Right lung (tissue), 5 donors: Measurements from ENCODE around the gene NOTO. TPM values are rescaled to one million over a fixed set of nuclear protein-coding genes. Genes with fewer than 3 reads are reported as not detected.

Experiments used
- DNase-seq, 2 donors: peaks; one replicate each; pipeline ENCODE4 v3.0.0-alpha.2; 2013
- polyA plus RNA-seq, 5 donors: library from polyadenylated mRNA; unstranded; fragments of 120-200 nt; gene quantifications; one replicate each; pipeline versions ENCODE4 v1.2.1 to v1.2.3, GENCODE V29; 2013; ENCODE audit warnings: inconsistent platforms in 1 of 5, low replicate concordance in 1 of 5; ENCODE audit not compliant: insufficient read length in 5 of 5, insufficient read depth in 1 of 5

NOTO gene
- polyA plus RNA-seq, 5 donors: 0.08 to 0.18 (median 0.13) TPM

DNA sequence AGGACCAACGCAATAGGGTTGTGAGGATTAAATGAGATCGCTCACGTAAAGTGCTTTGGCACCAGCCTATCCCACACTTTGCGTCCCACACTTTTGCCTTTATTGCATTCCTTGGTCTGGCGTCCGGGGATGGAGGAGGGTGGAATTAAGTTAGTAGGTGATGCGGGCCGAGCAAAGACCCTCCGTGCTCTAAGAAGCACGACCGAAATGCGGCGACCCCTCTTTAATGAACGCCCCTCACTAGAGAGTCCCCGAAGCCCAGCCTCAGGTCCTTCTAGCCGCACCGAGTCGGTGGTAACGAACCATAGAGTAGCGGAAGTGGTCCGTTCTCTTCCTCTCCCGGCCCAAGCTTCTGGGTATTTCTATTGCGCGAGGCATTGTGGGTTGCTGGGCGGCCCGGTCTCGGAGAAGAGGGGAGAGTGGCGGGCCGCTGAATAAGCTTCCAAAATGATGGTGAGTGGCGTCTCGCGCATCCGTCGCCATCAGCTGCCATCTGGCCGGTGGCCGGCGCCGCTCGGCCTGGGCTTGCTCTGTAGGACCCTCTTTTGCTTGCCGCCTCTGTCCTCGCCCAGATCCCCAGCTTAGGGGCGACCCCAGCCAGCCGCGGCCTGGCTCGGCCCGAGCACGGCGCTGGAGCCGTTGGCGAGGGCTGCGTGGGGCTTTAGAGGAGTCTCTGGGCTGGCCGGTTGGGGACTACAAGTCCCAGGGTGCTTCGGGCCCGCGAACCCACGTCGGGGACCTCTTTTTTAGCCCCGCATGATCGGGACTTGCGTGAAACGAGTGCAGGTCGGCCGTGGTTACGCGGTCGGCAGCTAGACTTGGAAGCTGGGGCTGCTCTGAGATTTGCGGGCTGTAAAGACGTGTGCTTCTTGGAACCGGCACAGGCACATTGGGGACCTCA lies 31.8 kb downstream of the NOTO start, which contains the start of gene CCT7:
Gene CCT7 (plus strand): TSS at position 377 of the 901 bp plus-strand sequence. CDS start 71 bp downstream, at position 448.
- peak; percentile 88 to 89 for DNase-seq

- no peak for DNase-seq
These were observed 33.1 kb downstream of the NOTO start for GRCh38 chr2:73235315-73236028.

DNA sequence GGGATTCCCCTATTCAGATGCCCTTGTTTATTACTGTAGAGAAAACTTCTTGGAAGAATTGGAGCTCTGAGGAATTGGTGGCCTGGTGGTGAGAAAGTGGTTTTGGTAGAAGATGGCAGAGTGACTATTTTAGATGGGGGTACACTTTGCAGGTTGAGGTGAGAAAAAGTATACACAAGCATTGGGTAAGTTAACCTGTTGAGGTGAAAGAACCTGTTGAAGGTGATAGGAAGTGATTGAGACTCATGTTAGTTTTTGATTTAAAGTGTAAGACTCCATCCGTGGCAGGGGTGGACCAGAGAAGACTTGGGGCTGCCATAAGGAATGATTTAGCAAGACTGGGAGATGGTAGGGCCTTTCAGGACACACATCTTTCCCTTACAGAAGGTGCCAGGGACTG lies 34.8 kb downstream of the NOTO start:
- no peak for DNase-seq

GRCh38 chr2:73238149-73238548 lies 35.8 kb downstream of the NOTO start:
- no peak for DNase-seq

DNA sequence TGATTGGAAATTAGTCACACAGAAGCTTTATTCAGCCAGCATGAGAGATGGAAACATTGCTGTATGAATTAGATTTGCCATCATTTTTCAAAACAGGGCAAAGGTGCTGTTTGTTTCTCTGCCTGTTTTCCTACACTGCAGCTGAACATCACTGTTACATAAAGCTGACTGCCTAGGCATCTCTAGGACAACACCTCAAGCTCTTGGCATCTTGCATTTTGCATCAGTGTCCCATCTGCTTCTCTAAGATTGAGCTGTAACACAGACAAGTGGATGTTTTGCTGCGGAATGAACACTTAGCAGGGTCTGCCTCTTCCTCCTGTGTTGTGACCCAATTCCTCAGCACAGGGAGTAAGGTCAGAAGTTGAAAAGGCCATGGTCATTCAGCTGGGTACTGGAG lies 36.6 kb downstream of the NOTO start:
- DNase-seq: no peak

DNA sequence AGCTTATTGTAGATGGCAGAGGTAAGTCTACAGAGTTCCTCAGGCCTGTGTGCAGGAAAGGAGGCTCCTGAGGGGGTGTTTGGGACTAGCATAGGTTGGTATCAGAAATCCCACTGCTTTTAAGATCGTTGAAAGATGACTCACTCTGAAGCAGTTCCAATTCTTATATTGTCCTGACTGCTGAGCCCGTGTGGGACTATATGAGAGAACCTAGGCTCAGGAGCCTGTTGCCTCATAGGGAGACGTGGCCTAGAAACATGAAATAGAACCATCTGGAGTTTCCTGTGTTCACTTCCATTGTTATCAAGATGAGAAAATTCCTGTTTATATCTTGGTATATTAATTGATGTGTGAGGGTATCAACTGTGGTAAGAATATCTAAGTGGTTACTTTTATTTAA lies 37.4 kb downstream of the NOTO start:
- no peak for DNase-seq

GRCh38 chr2:73243884-73244570 lies 41.7 kb downstream of the NOTO start:
- peak; percentile 43 to 44 for DNase-seq

GRCh38 chr2:73244580-73244979 lies 42.2 kb downstream of the NOTO start:
- no peak for DNase-seq

GRCh38 chr2:73246850-73247249 lies 44.5 kb downstream of the NOTO start:
- no peak for DNase-seq

DNA sequence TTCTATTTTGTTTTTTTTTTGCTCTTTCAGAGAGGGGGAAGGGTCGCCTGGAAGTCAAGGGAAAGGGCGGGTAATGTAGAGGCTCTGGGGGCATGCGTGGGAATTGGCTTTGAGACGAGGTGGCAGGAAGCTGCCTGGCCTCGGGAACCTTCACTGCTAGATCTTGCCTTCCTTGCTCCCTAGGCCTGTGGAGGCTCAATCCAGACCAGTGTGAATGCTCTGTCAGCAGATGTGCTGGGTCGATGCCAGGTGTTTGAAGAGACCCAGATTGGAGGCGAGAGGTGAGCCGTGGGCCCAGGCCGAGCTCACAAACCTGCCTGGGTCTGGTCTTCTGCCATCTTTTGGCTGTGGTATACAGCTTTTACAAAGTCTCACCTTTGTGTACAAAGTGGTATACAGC lies 47.3 kb downstream of the NOTO start:
- no peak for DNase-seq

GRCh38 chr2:73250872-73251846 lies 48.8 kb downstream of the NOTO start:
- DNase-seq: no peak

- DNase-seq: no peak
These were observed 50.1 kb downstream of the NOTO start for GRCh38 chr2:73252238-73253027.

- DNase-seq: no peak
These were observed 51.0 kb downstream of the NOTO start for GRCh38 chr2:73253400-73253799.

GRCh38 chr2:73253901-73254300 lies 51.5 kb downstream of the NOTO start:
- DNase-seq: no peak

DNA sequence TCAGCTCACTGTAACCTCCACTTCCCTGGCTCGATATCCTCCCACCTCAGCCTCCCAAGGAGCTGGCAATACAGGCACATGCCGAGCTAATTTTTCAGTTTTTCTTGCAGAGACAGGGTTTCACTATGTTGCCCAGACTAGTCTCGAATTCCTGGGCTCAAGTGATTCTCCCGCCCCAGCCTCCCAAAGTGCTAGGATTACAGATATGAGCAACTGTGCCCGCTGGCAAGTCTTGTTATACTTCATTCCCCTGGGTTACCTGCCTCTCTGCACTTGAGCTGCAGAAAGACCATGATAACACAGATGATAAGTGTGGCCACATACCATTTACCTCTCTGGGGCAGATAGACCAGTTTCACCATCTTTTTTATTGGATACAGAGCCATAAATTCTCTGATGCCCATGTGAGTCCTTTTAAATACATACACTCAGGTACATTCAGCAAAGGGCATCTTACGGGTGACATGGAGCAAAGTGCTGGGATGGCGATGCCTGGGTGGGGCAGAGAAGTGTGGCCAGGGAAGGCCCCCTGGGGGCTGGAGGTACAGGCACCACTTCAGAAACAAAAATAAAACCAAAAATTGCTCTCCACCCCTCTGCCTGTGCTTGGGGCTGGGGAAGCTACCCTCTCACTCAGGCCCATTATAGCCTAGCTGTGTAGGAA lies 52.1 kb downstream of the NOTO start:
- no peak for DNase-seq

DNA sequence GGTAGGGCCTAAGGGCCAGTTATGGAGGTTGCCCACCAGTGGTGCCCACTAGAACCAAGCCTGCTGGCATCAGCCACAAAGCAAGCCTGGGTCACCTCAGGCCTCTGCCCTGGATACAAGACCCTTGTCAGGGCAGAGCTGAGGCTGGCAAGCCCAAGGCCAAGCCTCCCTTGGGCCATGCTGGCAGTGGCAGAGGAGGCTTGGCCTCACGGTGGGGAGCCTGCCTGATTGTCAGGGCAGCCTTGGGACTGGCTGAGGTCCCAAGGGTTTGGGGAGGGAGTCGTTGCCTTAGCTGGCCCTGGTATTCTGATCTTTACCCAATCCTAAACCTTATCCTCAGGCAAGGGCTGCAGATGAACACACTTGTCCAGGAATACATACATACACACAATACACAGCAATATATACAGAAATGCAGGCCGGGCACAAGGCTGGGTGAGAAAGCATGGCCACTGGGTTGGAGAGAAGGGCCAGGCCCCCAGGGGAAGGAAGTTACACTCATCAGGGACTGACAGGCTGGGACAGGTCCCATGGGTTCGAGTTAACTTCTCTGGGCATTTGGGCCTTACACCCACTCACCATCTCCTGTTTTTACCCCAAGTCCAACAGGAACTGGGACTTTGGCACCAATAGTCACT lies 52.8 kb downstream of the NOTO start:
- DNase-seq: no peak

DNA sequence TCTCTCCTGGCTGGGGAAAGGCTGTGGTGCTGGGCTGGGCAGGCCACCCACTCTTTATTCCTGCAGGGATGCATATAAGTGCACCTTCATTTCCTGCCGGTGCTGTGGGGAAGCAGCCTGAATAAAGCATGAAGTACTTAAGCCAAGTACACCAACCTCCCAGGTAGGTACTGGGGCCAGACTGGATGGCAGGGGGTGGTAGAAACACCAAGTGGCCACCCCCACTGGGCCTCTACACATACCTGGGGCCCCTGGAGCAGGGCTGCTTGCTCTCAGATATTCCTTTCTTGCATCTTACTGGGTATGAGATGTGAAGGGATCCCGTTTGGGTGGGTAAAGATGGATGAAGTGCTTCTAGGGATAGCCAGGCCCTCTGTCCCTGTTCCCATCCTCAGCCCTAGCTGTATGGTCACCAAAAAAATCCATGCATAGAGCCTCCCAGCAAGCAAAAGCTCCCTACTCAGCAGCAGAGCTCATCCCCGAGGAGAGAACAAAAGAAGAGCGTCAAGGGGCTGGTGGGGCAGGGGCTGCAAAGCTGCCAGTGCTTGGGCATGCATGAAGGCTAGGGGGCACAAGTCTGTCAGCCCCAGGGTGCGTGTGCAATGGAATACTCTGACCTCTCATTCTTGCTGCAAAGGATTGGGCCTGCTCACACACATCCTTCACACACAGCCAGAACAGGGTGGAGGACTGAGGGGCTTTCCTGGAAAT lies 53.7 kb downstream of the NOTO start:
- DNase-seq: no peak

GRCh38 chr2:73256618-73256922 lies 54.2 kb downstream of the NOTO start:
- DNase-seq: no peak

DNA sequence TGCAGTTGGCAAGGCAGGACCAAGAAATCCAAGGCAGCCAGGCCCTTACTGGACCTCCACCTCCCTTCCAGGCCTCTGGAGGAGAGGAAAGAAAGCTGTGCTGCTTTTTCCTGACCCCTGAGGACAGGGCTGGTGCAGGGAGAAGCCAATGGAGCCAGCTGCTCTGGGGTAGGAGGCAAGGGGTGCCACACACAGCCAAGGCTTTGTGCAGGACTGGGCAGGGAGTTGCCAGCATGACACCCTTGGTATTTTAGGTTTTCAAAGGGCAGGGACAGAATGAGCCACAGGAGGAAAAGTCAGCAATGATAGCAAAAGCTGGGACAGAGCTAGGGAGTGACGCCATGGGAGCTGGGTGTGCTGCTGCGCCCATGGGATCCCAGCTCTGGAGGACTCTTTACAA lies 54.6 kb downstream of the NOTO start:
- DNase-seq: no peak
